HCT116 (cell line): ENCODE data around the gene TMTC1. TPM values are rescaled to one million over a fixed set of nuclear protein-coding genes. Genes with fewer than 3 reads are reported as not detected.

Source experiments
- ATAC-seq: fragments of 200-7000 bp; cut with Tn5 transposase; 2 replicates; pipeline ENCODE4 v1.9.1; 2020; ENCODE audit warnings: mild to moderate bottlenecking, moderate library complexity
- BruUV-seq: library from RNA; stranded (reverse); fragments of 400-500 nt; replicated peaks from 2 replicates; lab custom pipeline; 2021; lab: Mats Ljungman, UMichigan
- CTCF ChIA-PET: fragments of 300-600 bp; sonication (Branson Sonifier 250); formaldehyde crosslinking; loops from one replicate; lab custom pipeline; 2021; ENCODE audit warnings: antibody characterized with exemption; lab: Charles Lee
- POLR2A ChIA-PET: fragments of 300-600, 350-600 bp; sonication (Branson Sonifier 250); formaldehyde crosslinking; loops from one replicate; lab custom pipeline; 2021; ENCODE audit warnings: antibody characterized with exemption; lab: Charles Lee
- RAD21 ChIA-PET, 2 experiments: fragments of 300-600 bp; sonication (Branson Sonifier 250); formaldehyde crosslinking; loops; one replicate each; lab custom pipeline; 2023; ENCODE audit warnings: low total read pairs in 2 of 2; ENCODE audit not compliant: uncharacterized antibody in 2 of 2, unreplicated experiment in 2 of 2, low non-redundant PET in 1 of 2; lab: Charles Lee
- DNase-seq: peaks from one replicate; pipeline ENCODE4 v3.0.0-alpha.2; 2010; ENCODE audit warnings: low read depth, low spot score
- H2AFZ ChIP-seq: fragments of 200-600 bp; shearing (Covaris generic), sonication (generic); 2 replicates; pipeline ENCODE4 v1.6.1; 2017; ENCODE audit warnings: low read depth, mixed run types, mixed read lengths, antibody characterized with exemption, low read length; ENCODE audit not compliant: poor library complexity, severe bottlenecking
- H3K27ac ChIP-seq: 2 replicates; pipeline ENCODE4 v1.5.1; 2012; ENCODE audit warnings: low read depth, low read length
- H3K27me3 ChIP-seq: fragments of 200-600 bp; sonication (generic); 2 replicates; pipeline ENCODE4 v1.6.1; 2016; ENCODE audit warnings: mixed run types, low read length, mixed read lengths; ENCODE audit not compliant: insufficient read depth
- H3K36me3 ChIP-seq, 2 experiments: fragments of 200-500 bp in 1 of 2; fragments of 200-600 bp in 1 of 2; sonication (Bioruptor generic) in 1 of 2; sonication (generic) in 1 of 2; 2 replicates each; pipeline versions ENCODE4 v1.5.1 to v1.6.1; 2014 to 2016; ENCODE audit warnings: low read length in 2 of 2, inconsistent platforms in 1 of 2, mixed read lengths in 1 of 2, mixed run types in 1 of 2; ENCODE audit not compliant: insufficient read depth in 2 of 2, control insufficient read depth in 1 of 2
- H3K4me1 ChIP-seq, 2 experiments: fragments of 200-600 bp in 1 of 2; sonication (generic) in 1 of 2; 2 replicates each; pipeline versions ENCODE4 v1.5.1 to v1.6.1; 2012 to 2017; ENCODE audit warnings: low read length in 2 of 2, inconsistent platforms in 1 of 2, mild to moderate bottlenecking in 1 of 2, mixed read lengths in 1 of 2, mixed run types in 1 of 2, moderate library complexity in 1 of 2; ENCODE audit not compliant: insufficient read depth in 2 of 2, control insufficient read depth in 1 of 2
- H3K4me2 ChIP-seq: fragments of 200-600 bp; sonication (generic); 2 replicates; pipeline ENCODE4 v1.6.1; 2017; ENCODE audit warnings: mixed run types, low read length, mixed read lengths
- H3K4me3 ChIP-seq, 2 experiments: fragments of 200-600 bp in 1 of 2; sonication (generic) in 1 of 2; replicated peaks in 1 of 2; 2 replicates each; pipeline ENCODE4 v1.5.1; 2011 to 2016; ENCODE audit warnings: low read length in 2 of 2, control low read depth in 1 of 2, low read depth in 1 of 2, mild to moderate bottlenecking in 1 of 2, mixed read lengths in 1 of 2, mixed run types in 1 of 2
- H3K79me2 ChIP-seq: fragments of 200-600 bp; sonication (generic); 2 replicates; pipeline ENCODE4 v1.6.1; 2017; ENCODE audit warnings: mild to moderate bottlenecking, mixed run types, low read length, moderate library complexity, mixed read lengths; ENCODE audit not compliant: insufficient read depth
- H3K9ac ChIP-seq: fragments of 200-600 bp; sonication (generic); 2 replicates; pipeline ENCODE4 v1.6.1; 2016; ENCODE audit warnings: low read length, mixed read lengths
- H3K9me2 ChIP-seq: fragments of 200-600 bp; sonication (generic), shearing (Covaris generic); 2 replicates; pipeline ENCODE4 v1.6.1; 2017; ENCODE audit warnings: mixed run types, mild to moderate bottlenecking, moderate library complexity; ENCODE audit not compliant: insufficient read depth
- H3K9me3 ChIP-seq, 2 experiments: fragments of 200-500 bp in 1 of 2; fragments of 200-600 bp in 1 of 2; sonication (Bioruptor generic) in 1 of 2; sonication (generic) in 1 of 2; 2 replicates each; pipeline ENCODE4 v1.6.1; 2014 to 2017; ENCODE audit warnings: low read length in 2 of 2, mixed read lengths in 2 of 2, inconsistent platforms in 1 of 2, low read depth in 1 of 2, mild to moderate bottlenecking in 1 of 2, mixed run types in 1 of 2, moderate library complexity in 1 of 2; ENCODE audit not compliant: control insufficient read depth in 1 of 2, insufficient read depth in 1 of 2
- H4K20me1 ChIP-seq: fragments of 200-600 bp; sonication (generic), shearing (Covaris generic); 2 replicates; pipeline ENCODE4 v1.6.1; 2017; ENCODE audit warnings: mixed run types, mild to moderate bottlenecking, moderate library complexity; ENCODE audit not compliant: insufficient read depth
- CBX3 ChIP-seq: IDR thresholded peaks from 2 replicates; pipeline ENCODE4 v1.6.1; 2012; ENCODE audit warnings: low read depth
- CEBPB ChIP-seq: IDR thresholded peaks from 2 replicates; pipeline ENCODE4 v1.6.1; 2012; ENCODE audit warnings: low read depth
- CTCF ChIP-seq, 3 experiments: fragments of 200-600 bp in 1 of 3; sonication (generic) in 1 of 3; IDR thresholded peaks in 2 of 3; conservative IDR thresholded peaks in 1 of 3; 2 replicates each; pipeline ENCODE4 v1.5.1; 2012 to 2017; ENCODE audit warnings: low read depth in 2 of 3, low read length in 2 of 3, antibody characterized with exemption in 1 of 3, borderline replicate concordance in 1 of 3, control low read depth in 1 of 3, mild to moderate bottlenecking in 1 of 3, mixed read lengths in 1 of 3, mixed run types in 1 of 3, moderate library complexity in 1 of 3; ENCODE audit not compliant: insufficient read depth in 1 of 3
- EGR1 ChIP-seq: IDR thresholded peaks from 2 replicates; pipeline ENCODE4 v1.6.1; 2012; ENCODE audit warnings: low read depth
- ELF1 ChIP-seq: IDR thresholded peaks from 2 replicates; pipeline ENCODE4 v1.6.1; 2012; ENCODE audit warnings: low read depth, borderline replicate concordance
- EZH2phosphoT487 ChIP-seq: fragments of 200-600 bp; IDR thresholded peaks from 2 replicates; pipeline ENCODE4 v1.6.1; 2018; ENCODE audit warnings: antibody characterized with exemption, borderline replicate concordance
- FOSL1 ChIP-seq: IDR thresholded peaks from 2 replicates; pipeline ENCODE4 v1.6.1; 2012; ENCODE audit warnings: low read depth
- MAX ChIP-seq: IDR thresholded peaks from 2 replicates; pipeline ENCODE4 v1.6.1; 2012
- POLR2A ChIP-seq: IDR thresholded peaks from 2 replicates; pipeline ENCODE4 v1.7.0; 2011; ENCODE audit warnings: borderline replicate concordance; ENCODE audit not compliant: insufficient read depth, insufficient read length; ENCODE audit errors: extremely low read depth
- POLR2AphosphoS5 ChIP-seq: IDR thresholded peaks from 2 replicates; pipeline ENCODE4 v1.6.1; 2011; ENCODE audit warnings: mild to moderate bottlenecking, low read depth, low read length, moderate library complexity
- RAD21 ChIP-seq: IDR thresholded peaks from 2 replicates; pipeline ENCODE4 v1.6.1; 2012; ENCODE audit warnings: low read depth, mild to moderate bottlenecking
- REST ChIP-seq: IDR thresholded peaks from 2 replicates; pipeline ENCODE4 v1.6.1; 2012; ENCODE audit warnings: low read depth
- SIN3A ChIP-seq: IDR thresholded peaks from 2 replicates; pipeline ENCODE4 v1.6.1; 2012; ENCODE audit warnings: low read depth
- SRF ChIP-seq: IDR thresholded peaks from 2 replicates; pipeline ENCODE4 v1.6.1; 2012; ENCODE audit warnings: low read depth
- TCF7L2 ChIP-seq: IDR thresholded peaks from 2 replicates; pipeline ENCODE4 v1.7.0; 2011; ENCODE audit warnings: borderline replicate concordance, inconsistent platforms; ENCODE audit not compliant: insufficient read depth, insufficient read length; ENCODE audit errors: extremely low read depth
- ZNF274 ChIP-seq: fragments of 200-500 bp; sonication (Bioruptor generic); IDR thresholded peaks from 2 replicates; pipeline ENCODE4 v1.6.1; 2014; ENCODE audit warnings: mild to moderate bottlenecking, low read depth, low read length, inconsistent platforms
- intact Hi-C: fragments of 100-400 bp; cut with micrococcal nuclease; formaldehyde crosslinking; loops from 2 replicates; pipeline ENCODE4 v1.10.0; 2022
- total RNA-seq: library from RNA; stranded (reverse); gene quantifications from one replicate; pipeline ENCODE4 v1.2.1, GENCODE V29; 2021; ENCODE audit not compliant: unreplicated experiment

The TMTC1 gene
- total RNA-seq, 1 experiment from 2014 or later: 2.0 TPM

- H3K4me1 ChIP-seq: no peaks in the 10 kb centered on the region
- H3K27ac ChIP-seq: no peak overlapping the region
- H3K36me3 ChIP-seq: no peaks in the 10 kb centered on the region
- H3K27me3 ChIP-seq: no peaks in the 10 kb centered on the region
- intact Hi-C loops: loop anchor here (2.0 to 10.0 kb wide), 4 partner anchors 454 to 1466 kb away; no protein-coding TSS in a partner anchor
- no peaks in the 10 kb centered on the region for H3K9me3 ChIP-seq
- POLR2A ChIA-PET: no interaction called here
- no peaks in the 10 kb centered on the region for H3K9me2 ChIP-seq
- H3K79me2 ChIP-seq: no peaks in the 10 kb centered on the region
- H4K20me1 ChIP-seq: no peaks in the 10 kb centered on the region
- H3K9ac ChIP-seq: no peak overlapping the region
- no peak for TF ChIP-seq SIN3A
- TF ChIP-seq SRF: no peak
- TF ChIP-seq EZH2phosphoT487: no peak
- no peak for TF ChIP-seq CEBPB
- no peak for TF ChIP-seq ZNF274
- TF ChIP-seq ELF1: no peak
- no peak for TF ChIP-seq POLR2AphosphoS5
- TF ChIP-seq CBX3: no peak
- no peak for TF ChIP-seq FOSL1
- TF ChIP-seq EGR1: no peak
- H3K4me3 ChIP-seq: no peak overlapping the region
- RAD21 ChIA-PET: no interaction called here
- no TSS peak for BruUV-seq
- no peak for ATAC-seq
- DNase-seq: no peak
- CTCF ChIA-PET: interaction anchor here (1.7 kb wide), 1 partner anchor 212 kb away, joined by 4 read pairs; no protein-coding TSS in a partner anchor
- H3K4me2 ChIP-seq: no peak overlapping the region
- no peak overlapping the region for H2AFZ ChIP-seq
Measured at GRCh38 chr12:29518407-29518806, 265.3 kb downstream of the TMTC1 start.

- Histone ChIP-seq H3K4me3 (no peak overlapping the region), H2AFZ (no peak overlapping the region), H4K20me1 (no peaks in the 10 kb centered on the region), H3K9ac (no peak overlapping the region), H3K9me2 (no peaks in the 10 kb centered on the region), H3K9me3 (no peaks in the 10 kb centered on the region), H3K27ac (no peak overlapping the region), H3K36me3 (no peaks in the 10 kb centered on the region), H3K27me3 (no peaks in the 10 kb centered on the region), H3K4me1 (no peaks in the 10 kb centered on the region), H3K4me2 (no peak overlapping the region), H3K79me2 (no peaks in the 10 kb centered on the region)
- DNase-seq: no peak
- TF ChIP-seq RAD21: peak; percentile 64
- no peak for TF ChIP-seq MAX
- no peak for TF ChIP-seq TCF7L2
- TF ChIP-seq CTCF (IDR thresholded peaks at IDR 0.05 in 2 of 3, conservative IDR thresholded peaks at IDR 0.05 in 1 of 3; ENCODE audit: borderline replicate concordance in 1 of 3, insufficient read depth in 1 of 3, low read depth in 2 of 3, low read length in 2 of 3): peak in 2 of 3 experiments; percentile 20 to 42; a peak in 3 of 6 replicates
- no peak for TF ChIP-seq POLR2A
- TF ChIP-seq ELF1: no peak
- peak; percentile 44; the same call in 1 of the 2 replicates for TF ChIP-seq CEBPB
- no peak for TF ChIP-seq REST
- BruUV-seq: no TSS peak
- intact Hi-C loops: loop anchor here (1.0 to 10.0 kb wide), 3 partner anchors 208 to 1468 kb away; no protein-coding TSS in a partner anchor
- 0 out of 2 replicates have a peak, but pooled peaks have one; percentile 40 for ATAC-seq
- ChIA-PET CTCF (interaction anchor here (0.7 to 1.7 kb wide), 8 partner anchors 34 to 1289 kb away, joined by 3 to 10 read pairs (median 4); no protein-coding TSS in a partner anchor), POLR2A (interaction anchor here (1.2 kb wide), 1 partner anchor 1238 kb away, joined by 3 read pairs; no protein-coding TSS in a partner anchor), RAD21 (interaction anchor here in 1 of 2 experiments (0.7 kb wide), 1 partner anchor 200 kb away, joined by 3 read pairs; no protein-coding TSS in a partner anchor)
Measured at GRCh38 chr12:29517264-29517663, 266.5 kb downstream of the TMTC1 start.
